ENCODE data around the gene FARP2.
A peak's percentile ranks its signal among the peaks of the same experiment; 100 is the strongest.

FARP2 gene

GRCh38 chr2:241350530-241350877 lies 5.6 kb upstream of the FARP2 start:
- Mint-ChIP-seq H3K4me1 (no peaks in the 10 kb centered on the region), H3K36me3 (peaks cover 11% of the 10 kb centered on the region), H3K27me3 (no peaks in the 10 kb centered on the region), H3K4me3 (no peak overlapping the region), H3K27ac (no peak overlapping the region), H3K9me3 (no peaks in the 10 kb centered on the region)

GRCh38 chr2:241350878-241351639 lies 5.0 kb upstream of the FARP2 start:
- Mint-ChIP-seq H3K27ac (no peak overlapping the region), H3K4me3 (no peak overlapping the region), H3K9me3 (no peaks in the 10 kb centered on the region), H3K36me3 (peaks cover 9% of the 10 kb centered on the region), H3K27me3 (no peaks in the 10 kb centered on the region), H3K4me1 (no peaks in the 10 kb centered on the region)

- H3K4me3 Mint-ChIP-seq: no peak overlapping the region
- peaks cover 9% of the 10 kb centered on the region for H3K36me3 Mint-ChIP-seq
- no peaks in the 10 kb centered on the region for H3K27me3 Mint-ChIP-seq
- no peaks in the 10 kb centered on the region for H3K4me1 Mint-ChIP-seq
- H3K27ac Mint-ChIP-seq: no peak overlapping the region
- H3K9me3 Mint-ChIP-seq: no peaks in the 10 kb centered on the region
These were observed 4.4 kb upstream of the FARP2 start for GRCh38 chr2:241351640-241352031.

- no peak overlapping the region for H3K4me3 Mint-ChIP-seq
- H3K27ac Mint-ChIP-seq: no peak overlapping the region
- H3K4me1 Mint-ChIP-seq: peaks cover 4% of the 10 kb centered on the region
- H3K9me3 Mint-ChIP-seq: no peaks in the 10 kb centered on the region
- peaks cover 9% of the 10 kb centered on the region for H3K36me3 Mint-ChIP-seq
- H3K27me3 Mint-ChIP-seq: no peaks in the 10 kb centered on the region
These were observed 3.9 kb upstream of the FARP2 start for GRCh38 chr2:241352227-241352626.

- Mint-ChIP-seq H3K27ac (no peak overlapping the region), H3K4me1 (peaks cover 22% of the 10 kb centered on the region), H3K36me3 (peaks cover 6% of the 10 kb centered on the region), H3K9me3 (no peaks in the 10 kb centered on the region), H3K27me3 (no peaks in the 10 kb centered on the region), H3K4me3 (no peak overlapping the region)
These were observed 1.1 kb upstream of the FARP2 start for GRCh38 chr2:241354668-241355658.

- Mint-ChIP-seq H3K27me3 (no peaks in the 10 kb centered on the region), H3K36me3 (no peaks in the 10 kb centered on the region)
These were observed 781 bp downstream of the FARP2 start for GRCh38 chr2:241356871-241357260.

GRCh38 chr2:241357531-241357930 lies 1.4 kb downstream of the FARP2 start:
- peak overlapping the region; percentile 86 for H3K4me3 Mint-ChIP-seq
- H3K9me3 Mint-ChIP-seq: no peaks in the 10 kb centered on the region
- no peaks in the 10 kb centered on the region for H3K27me3 Mint-ChIP-seq
- H3K4me1 Mint-ChIP-seq: peaks cover 27% of the 10 kb centered on the region
- no peaks in the 10 kb centered on the region for H3K36me3 Mint-ChIP-seq
- H3K27ac Mint-ChIP-seq: no peak overlapping the region

More at GRCh38 chr2:241356871-241357260, 781 bp downstream of the FARP2 start:
- peak overlapping the region; percentile 86 for H3K4me3 Mint-ChIP-seq
- H3K9me3 Mint-ChIP-seq: no peaks in the 10 kb centered on the region
- H3K27ac Mint-ChIP-seq: no peak overlapping the region
- H3K4me1 Mint-ChIP-seq: peaks cover 27% of the 10 kb centered on the region

- Mint-ChIP-seq H3K4me1 (peaks cover 27% of the 10 kb centered on the region), H3K27ac (no peak overlapping the region), H3K4me3 (peak overlapping the region; percentile 43)
These were observed 2.4 kb downstream of the FARP2 start for GRCh38 chr2:241358470-241358869.

GRCh38 chr2:241359481-241360045 lies 3.5 kb downstream of the FARP2 start:
- H3K36me3 Mint-ChIP-seq: no peaks in the 10 kb centered on the region

More at GRCh38 chr2:241358470-241358869, 2.4 kb downstream of the FARP2 start:
- Mint-ChIP-seq H3K36me3 (no peaks in the 10 kb centered on the region), H3K27me3 (no peaks in the 10 kb centered on the region), H3K9me3 (no peaks in the 10 kb centered on the region)

GRCh38 chr2:241363426-241363825 lies 7.3 kb downstream of the FARP2 start:
- Mint-ChIP-seq H3K27ac (no peak overlapping the region), H3K36me3 (no peaks in the 10 kb centered on the region), H3K4me1 (peaks cover 18% of the 10 kb centered on the region), H3K9me3 (no peaks in the 10 kb centered on the region), H3K4me3 (no peak overlapping the region), H3K27me3 (no peaks in the 10 kb centered on the region)

More at GRCh38 chr2:241359481-241360045, 3.5 kb downstream of the FARP2 start:
- H3K9me3 Mint-ChIP-seq: no peaks in the 10 kb centered on the region
- H3K4me3 Mint-ChIP-seq: no peak overlapping the region
- H3K4me1 Mint-ChIP-seq: peaks cover 27% of the 10 kb centered on the region
- H3K27me3 Mint-ChIP-seq: no peaks in the 10 kb centered on the region
- no peak overlapping the region for H3K27ac Mint-ChIP-seq

GRCh38 chr2:241364781-241365180 lies 8.7 kb downstream of the FARP2 start:
- H3K9me3 Mint-ChIP-seq: no peaks in the 10 kb centered on the region
- no peak overlapping the region for H3K27ac Mint-ChIP-seq
- H3K4me1 Mint-ChIP-seq: peaks cover 9% of the 10 kb centered on the region
- no peaks in the 10 kb centered on the region for H3K27me3 Mint-ChIP-seq
- no peak overlapping the region for H3K4me3 Mint-ChIP-seq
- H3K36me3 Mint-ChIP-seq: no peaks in the 10 kb centered on the region

- Mint-ChIP-seq H3K4me3 (no peak overlapping the region), H3K27ac (no peak overlapping the region), H3K27me3 (no peaks in the 10 kb centered on the region)
These were observed 10.6 kb downstream of the FARP2 start for GRCh38 chr2:241366678-241367077.

GRCh38 chr2:241368643-241369042 lies 12.6 kb downstream of the FARP2 start:
- no peaks in the 10 kb centered on the region for H3K9me3 Mint-ChIP-seq
- H3K36me3 Mint-ChIP-seq: peaks cover 6% of the 10 kb centered on the region
- H3K4me3 Mint-ChIP-seq: no peak overlapping the region
- peaks cover 4% of the 10 kb centered on the region for H3K4me1 Mint-ChIP-seq
- H3K27me3 Mint-ChIP-seq: no peaks in the 10 kb centered on the region
- no peak overlapping the region for H3K27ac Mint-ChIP-seq

More at GRCh38 chr2:241366678-241367077, 10.6 kb downstream of the FARP2 start:
- H3K36me3 Mint-ChIP-seq: no peaks in the 10 kb centered on the region
- H3K9me3 Mint-ChIP-seq: no peaks in the 10 kb centered on the region
- peaks cover 4% of the 10 kb centered on the region for H3K4me1 Mint-ChIP-seq

GRCh38 chr2:241372361-241372992 lies 16.4 kb downstream of the FARP2 start:
- Mint-ChIP-seq H3K4me1 (no peaks in the 10 kb centered on the region), H3K36me3 (peaks cover 8% of the 10 kb centered on the region), H3K27me3 (no peaks in the 10 kb centered on the region), H3K27ac (no peak overlapping the region), H3K4me3 (no peak overlapping the region), H3K9me3 (no peaks in the 10 kb centered on the region)

- Mint-ChIP-seq H3K36me3 (peaks cover 8% of the 10 kb centered on the region), H3K27ac (no peak overlapping the region), H3K4me1 (no peaks in the 10 kb centered on the region), H3K4me3 (no peak overlapping the region), H3K9me3 (no peaks in the 10 kb centered on the region), H3K27me3 (no peaks in the 10 kb centered on the region)
These were observed 17.4 kb downstream of the FARP2 start for GRCh38 chr2:241373446-241373845.
